IPS-11a (cell line): ENCODE data around the gene CRBN.

Experiments used
- H3K4me3 ChIP-seq: one replicate; pipeline ENCODE4 v1.5.1; 2013; ENCODE audit warnings: low read depth, low read length, control low read depth

The CRBN gene

GRCh38 chr3:3177861-3178497 lies 1.5 kb downstream of the CRBN start:
- no peak overlapping the region for H3K4me3 ChIP-seq

DNA sequence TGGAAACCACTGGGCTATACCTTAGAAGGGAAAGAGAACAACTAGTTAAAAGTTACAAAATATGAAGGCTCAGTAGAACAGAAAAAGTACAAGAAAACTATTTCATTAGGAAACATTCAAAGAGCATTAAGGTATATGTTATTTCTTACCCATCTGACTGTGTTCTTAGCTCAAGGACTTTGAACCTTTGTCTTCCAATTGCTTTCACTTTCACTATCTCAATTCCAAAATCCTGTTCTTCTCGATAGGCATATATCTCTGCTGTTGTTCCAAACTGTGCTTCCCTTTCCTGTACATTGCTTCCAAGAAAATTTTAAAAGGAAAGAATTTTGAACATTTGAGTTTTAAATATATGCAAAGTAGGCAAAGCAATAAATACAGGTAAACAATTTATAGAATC lies 6.9 kb downstream of the CRBN start:
- no peak overlapping the region for H3K4me3 ChIP-seq

DNA sequence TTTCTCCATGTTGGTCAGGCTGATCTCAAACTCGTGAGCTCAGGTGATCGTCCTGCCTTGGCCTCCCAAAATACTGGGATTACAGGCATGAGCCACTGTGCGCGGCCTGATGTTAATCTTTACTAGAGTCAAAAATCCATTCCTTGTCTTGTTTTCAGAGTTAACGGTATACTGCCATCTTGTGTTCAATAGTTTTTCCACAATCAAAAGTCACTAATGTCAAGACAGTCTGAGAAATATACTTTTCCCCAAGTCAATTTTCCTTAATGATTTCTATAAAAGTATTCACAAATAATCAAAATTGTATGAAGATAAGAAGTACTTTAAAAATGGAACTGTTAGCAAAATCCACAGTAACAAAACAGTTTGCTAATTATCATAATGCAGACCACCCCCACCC lies 8.5 kb downstream of the CRBN start:
- H3K4me3 ChIP-seq = no peak overlapping the region

GRCh38 chr3:3165650-3166049 lies 13.8 kb downstream of the CRBN start:
- H3K4me3 ChIP-seq = no peak overlapping the region

DNA sequence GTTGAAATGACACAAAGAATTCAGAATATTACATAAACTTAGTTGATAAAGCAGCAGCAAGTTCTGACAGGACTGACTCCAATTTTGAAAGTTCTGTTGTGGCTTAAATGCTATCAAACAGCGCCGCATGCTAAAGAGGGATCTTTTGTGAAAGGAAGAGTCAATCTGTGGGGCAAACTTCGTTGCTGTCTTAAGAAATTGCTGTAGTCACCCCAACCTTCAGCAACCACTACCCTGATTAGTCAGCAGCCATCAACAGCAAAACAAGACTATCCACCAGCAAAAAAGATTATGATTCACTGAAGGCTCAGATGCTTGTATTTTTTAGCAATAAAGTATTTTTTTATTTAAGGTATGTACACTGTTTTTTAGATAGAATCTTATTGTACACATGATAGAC lies 14.2 kb downstream of the CRBN start:
- H3K4me3 ChIP-seq = no peak overlapping the region

DNA sequence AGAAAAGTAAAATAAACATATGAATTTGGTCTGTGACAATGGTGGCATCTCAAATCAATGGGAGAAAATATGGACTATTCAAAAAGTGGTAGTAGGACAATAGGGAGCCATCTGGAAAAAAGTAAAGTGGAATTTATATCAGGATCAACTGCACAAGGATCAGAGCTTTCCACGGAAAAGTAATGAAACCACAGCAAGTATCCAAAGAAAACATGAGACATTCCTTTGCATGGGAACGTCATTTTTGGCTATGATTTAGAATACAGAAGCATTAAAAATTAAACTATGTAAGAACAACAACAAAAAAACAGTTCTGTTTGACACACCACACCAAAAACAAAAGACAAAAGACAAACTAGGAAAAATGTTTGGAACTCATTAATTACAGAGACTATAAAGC lies 18.7 kb downstream of the CRBN start:
- H3K4me3 ChIP-seq = no peak overlapping the region

GRCh38 chr3:3157484-3157883 lies 22.0 kb downstream of the CRBN start:
- no peak overlapping the region for H3K4me3 ChIP-seq

- no peak overlapping the region for H3K4me3 ChIP-seq
These were observed 24.4 kb downstream of the CRBN start for GRCh38 chr3:3154879-3155610.

DNA sequence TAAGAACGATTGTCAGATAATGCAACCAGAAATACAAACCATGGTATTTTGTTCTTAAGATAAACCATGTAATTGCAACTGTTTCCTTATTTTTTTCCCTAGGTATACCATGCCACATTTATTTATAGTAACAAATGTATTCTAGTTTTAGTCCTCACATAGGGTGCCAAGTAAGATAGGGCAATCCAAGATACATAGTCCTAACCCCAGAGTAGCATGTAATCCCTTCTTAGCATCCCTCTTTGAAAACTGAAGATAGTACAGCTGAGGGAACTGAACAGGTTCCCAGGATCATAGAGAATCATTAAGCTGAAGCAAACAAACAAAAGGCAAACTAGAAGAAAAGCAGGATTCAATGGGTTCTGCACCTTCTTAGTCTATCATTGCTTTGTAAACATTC lies 28.0 kb downstream of the CRBN start:
- no peak overlapping the region for H3K4me3 ChIP-seq

GRCh38 chr3:3149560-3149959 lies 29.9 kb downstream of the CRBN start:
- H3K4me3 ChIP-seq = no peak overlapping the region

DNA sequence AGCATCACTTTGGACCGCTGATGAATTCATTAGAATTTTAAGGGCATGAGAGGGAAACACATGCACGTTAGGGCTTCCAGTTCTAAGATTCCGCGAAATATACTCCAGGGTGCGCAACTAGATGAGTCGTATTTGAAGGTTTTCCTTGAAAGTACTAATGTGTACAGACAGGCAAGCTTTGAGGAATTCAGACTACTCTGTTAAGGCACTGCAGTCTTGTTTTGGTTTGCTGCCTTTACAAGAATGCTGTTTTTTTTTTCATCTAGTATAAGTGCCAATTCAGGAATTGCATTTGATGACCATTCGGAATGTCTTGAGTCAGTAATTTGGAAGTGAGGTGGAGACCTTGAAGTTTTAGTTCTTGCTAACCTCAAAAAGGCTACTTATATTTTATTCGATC lies 33.7 kb downstream of the CRBN start:
- no peak overlapping the region for H3K4me3 ChIP-seq

GRCh38 chr3:3141939-3142338 lies 37.6 kb downstream of the CRBN start:
- no peak overlapping the region for H3K4me3 ChIP-seq

DNA sequence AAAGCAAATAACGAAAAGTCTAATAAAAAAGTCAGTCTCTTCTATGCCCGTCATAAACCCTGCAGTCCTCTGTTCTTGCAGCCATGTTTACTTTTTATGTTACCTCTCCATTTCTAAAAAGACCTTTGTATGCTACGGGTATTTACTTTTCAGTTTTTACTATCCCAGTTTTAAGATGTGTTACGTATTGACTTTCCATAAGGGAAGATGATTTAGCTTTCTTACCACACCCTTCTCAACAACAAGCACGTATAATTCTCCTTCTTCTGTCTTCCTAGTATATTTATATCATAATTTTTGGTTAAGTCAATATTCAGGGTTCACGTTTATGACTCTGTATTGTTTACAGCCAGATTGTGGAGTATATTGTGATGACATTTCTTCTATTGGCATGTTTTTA lies 42.0 kb downstream of the CRBN start:
- H3K4me3 ChIP-seq = no peak overlapping the region

- H3K4me3 ChIP-seq = no peak overlapping the region
These were observed 44.6 kb downstream of the CRBN start for GRCh38 chr3:3134750-3135448.

GRCh38 chr3:3133500-3133899 lies 46.0 kb downstream of the CRBN start:
- no peak overlapping the region for H3K4me3 ChIP-seq

DNA sequence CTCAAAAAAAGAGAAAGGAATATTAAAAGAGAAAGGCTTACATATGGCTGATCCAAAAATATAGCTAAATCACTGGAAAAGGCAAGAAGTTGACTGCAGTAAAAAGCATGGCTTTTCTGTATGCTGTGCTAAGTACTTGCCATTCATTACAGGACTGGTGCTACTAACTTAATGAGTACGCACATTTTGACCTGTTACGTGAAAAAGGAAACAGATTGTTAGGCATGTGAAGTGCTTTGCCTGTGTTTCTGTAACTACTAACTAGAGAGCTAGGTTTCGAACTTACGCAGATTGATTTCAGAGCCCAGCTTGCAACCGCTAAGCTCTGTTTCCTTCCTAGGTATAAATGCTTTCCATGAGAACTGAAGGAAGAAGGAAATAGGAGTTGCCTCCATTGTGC lies 49.9 kb downstream of the CRBN start:
- H3K4me3 ChIP-seq = no peak overlapping the region

DNA sequence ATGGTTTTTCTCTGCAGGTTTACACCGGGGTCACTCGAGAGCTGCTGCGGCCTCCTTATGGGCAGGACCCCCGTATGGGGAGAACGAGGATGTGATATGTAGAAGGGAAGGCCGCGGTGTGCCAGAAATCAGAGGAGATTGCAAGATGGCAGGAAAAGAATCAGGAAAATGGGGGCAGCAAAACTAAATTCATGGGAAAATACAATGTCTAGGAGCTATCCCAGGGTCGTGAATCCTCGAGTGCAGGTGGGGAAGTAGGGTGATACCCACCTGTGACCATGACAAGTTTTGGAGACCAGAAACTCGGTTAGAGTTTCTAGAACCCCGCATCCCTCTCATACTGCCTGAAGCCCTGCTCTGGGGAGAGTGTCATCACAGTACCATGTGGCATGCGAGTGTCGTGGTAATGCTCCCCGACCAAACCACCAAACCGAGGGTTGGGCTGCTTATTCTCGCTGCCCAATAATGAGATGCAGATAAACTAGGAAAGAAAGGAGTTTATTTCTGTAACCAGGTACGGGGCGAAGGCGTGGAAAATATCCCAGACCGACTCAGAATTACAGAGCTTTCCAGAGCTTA lies 52.0 kb downstream of the CRBN start:
- H3K4me3 ChIP-seq = peak overlapping the region; percentile 87

DNA sequence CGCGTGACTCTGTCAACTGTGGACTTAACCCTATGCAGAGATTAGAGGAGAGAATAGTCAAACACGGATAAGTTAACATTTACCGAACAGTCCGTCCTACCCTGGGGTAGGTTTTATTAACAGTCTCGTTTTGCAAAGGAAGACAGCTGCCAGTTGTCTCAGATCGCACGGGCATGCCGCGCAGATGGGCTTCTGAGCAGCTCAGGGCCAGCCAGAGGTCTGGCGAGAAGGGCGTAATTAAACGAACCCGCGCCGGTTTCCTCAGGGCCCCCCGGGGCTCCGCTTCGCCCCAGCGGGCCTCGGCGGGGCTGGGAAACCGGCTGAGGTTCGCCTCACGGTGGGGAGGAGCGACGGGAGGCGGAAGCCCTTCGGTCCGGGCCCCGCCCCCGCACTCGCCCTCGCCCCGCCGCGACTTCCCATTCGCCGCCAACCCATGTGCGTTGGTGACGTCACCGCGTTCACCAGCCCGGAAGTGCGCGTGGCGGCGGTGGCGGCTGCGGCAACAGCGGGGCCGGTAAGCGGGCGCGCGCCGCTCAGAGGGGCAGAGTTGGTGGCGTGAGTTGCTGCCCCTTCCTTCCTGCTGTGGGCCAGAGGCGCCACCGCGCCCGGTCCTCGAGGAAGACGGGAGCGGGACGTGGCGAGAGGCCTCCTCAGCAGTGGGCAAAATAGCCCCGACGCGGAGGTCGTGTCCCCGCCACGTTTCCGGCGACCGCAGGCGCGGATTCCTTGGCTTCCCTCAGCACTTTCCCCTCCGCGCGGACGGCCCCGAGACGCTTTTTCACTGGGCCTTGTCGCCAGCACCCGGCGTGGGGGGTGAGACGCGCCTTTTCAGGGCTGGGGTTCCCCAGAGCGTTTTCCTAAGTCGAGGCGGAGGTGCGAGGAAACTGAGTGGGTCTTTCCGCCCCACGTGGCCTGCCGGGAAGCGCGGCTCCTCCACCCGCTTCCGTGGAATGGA lies 52.7 kb downstream of the CRBN start, which contains the start of gene TRNT1:
TSS of gene TRNT1 (plus strand) at position 464 of the 955 bp plus-strand sequence. CDS start 2,101 bp downstream, outside the sequence.
- H3K4me3 ChIP-seq = peak within 1 kb of the TSS; percentile 87

GRCh38 chr3:3125977-3126376 lies 53.5 kb downstream of the CRBN start:
- peak overlapping the region; percentile 87 for H3K4me3 ChIP-seq

- no peak overlapping the region for H3K4me3 ChIP-seq
These were observed 60.1 kb downstream of the CRBN start for GRCh38 chr3:3119393-3119851.
